Bronchial epithelial cell (primary cell): ENCODE data around the gene RABGAP1L. TPM values are rescaled to one million over a fixed set of nuclear protein-coding genes. Genes with fewer than 3 reads are reported as not detected.
A peak's percentile ranks its signal among the peaks of the same experiment; 100 is the strongest.
"Not testable (repeated sequence)": the region's sequence is repeated elsewhere in the genome, so short reads cannot be mapped to it uniquely, and the experiment has no call there.

Experiments
- DNase-seq: peaks from one replicate; pipeline ENCODE4 v3.0.0-alpha.2; 2010; ENCODE audit warnings: low read depth
- FAIRE-seq: peaks from 2 replicates; lab custom pipeline; 2011; peaks lifted over from hg19 to GRCh38; lab: Jason Lieb, UNC
- H3K27me3 ChIP-seq: 2 replicates; pipeline ENCODE4 v1.5.1; 2011; ENCODE audit warnings: low read length; ENCODE audit not compliant: control insufficient read depth, insufficient read depth
- H3K36me3 ChIP-seq: 2 replicates; pipeline ENCODE4 v1.5.1; 2011; ENCODE audit warnings: low read length; ENCODE audit not compliant: control insufficient read depth, insufficient read depth
- H3K4me3 ChIP-seq: 2 replicates; pipeline ENCODE4 v1.5.1; 2011; ENCODE audit warnings: mild to moderate bottlenecking, low read depth, low read length, control low read depth
- total RNA-seq: library from RNA; depleted of rRNA; stranded (reverse); fragments of >200 nt; gene quantifications from 2 replicates; pipeline ENCODE4 v1.2.1, GENCODE V29; 2014
- TF ChIP-seq, protein P1 (sequence below): IDR thresholded peaks from 2 replicates; pipeline ENCODE4 v1.5.1; 2011; ENCODE audit warnings: mild to moderate bottlenecking, moderate library complexity, low read length, control low read depth, inconsistent platforms; ENCODE audit not compliant: insufficient read depth, severe bottlenecking

The RABGAP1L gene
- total RNA-seq, 1 donor from 2014 or later, result 37.4 TPM

DNA sequence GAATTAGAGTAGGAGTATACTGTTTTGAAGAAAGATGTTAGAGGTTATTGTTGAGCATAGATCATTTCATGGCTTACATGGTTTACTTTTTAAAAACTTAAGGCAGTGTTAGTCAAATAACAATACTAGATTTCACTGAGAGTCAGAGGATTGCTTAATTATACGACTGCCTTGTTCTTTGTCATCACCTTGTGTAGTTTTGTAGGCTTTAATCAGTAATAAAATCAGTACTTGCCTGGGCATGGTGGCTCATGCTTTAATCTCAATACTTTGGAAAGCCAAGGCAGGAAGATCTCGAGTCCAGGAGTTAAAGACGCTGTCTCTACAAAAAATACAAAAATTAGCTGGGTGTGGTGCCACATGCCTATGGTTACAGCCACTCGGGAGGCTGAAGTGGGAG is 247.1 kb downstream of the RABGAP1L start:
- Histone ChIP-seq H3K36me3 (no peaks in the 10 kb centered on the region), H3K27me3 (no peaks in the 10 kb centered on the region), H3K4me3 (no peak overlapping the region)
- DNase-seq (peak; percentile 78), FAIRE-seq (no peak)
- TF ChIP-seq, protein P1, sequence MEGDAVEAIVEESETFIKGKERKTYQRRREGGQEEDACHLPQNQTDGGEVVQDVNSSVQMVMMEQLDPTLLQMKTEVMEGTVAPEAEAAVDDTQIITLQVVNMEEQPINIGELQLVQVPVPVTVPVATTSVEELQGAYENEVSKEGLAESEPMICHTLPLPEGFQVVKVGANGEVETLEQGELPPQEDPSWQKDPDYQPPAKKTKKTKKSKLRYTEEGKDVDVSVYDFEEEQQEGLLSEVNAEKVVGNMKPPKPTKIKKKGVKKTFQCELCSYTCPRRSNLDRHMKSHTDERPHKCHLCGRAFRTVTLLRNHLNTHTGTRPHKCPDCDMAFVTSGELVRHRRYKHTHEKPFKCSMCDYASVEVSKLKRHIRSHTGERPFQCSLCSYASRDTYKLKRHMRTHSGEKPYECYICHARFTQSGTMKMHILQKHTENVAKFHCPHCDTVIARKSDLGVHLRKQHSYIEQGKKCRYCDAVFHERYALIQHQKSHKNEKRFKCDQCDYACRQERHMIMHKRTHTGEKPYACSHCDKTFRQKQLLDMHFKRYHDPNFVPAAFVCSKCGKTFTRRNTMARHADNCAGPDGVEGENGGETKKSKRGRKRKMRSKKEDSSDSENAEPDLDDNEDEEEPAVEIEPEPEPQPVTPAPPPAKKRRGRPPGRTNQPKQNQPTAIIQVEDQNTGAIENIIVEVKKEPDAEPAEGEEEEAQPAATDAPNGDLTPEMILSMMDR, result no peak

GRCh38 chr1:174407665-174408064 is 248.3 kb downstream of the RABGAP1L start:
- H3K36me3 ChIP-seq, result no peaks in the 10 kb centered on the region
- no peak overlapping the region for H3K4me3 ChIP-seq
- TF ChIP-seq, protein P1, result no peak
- no peaks in the 10 kb centered on the region for H3K27me3 ChIP-seq
- FAIRE-seq, result no peak
- no peak for DNase-seq

DNA sequence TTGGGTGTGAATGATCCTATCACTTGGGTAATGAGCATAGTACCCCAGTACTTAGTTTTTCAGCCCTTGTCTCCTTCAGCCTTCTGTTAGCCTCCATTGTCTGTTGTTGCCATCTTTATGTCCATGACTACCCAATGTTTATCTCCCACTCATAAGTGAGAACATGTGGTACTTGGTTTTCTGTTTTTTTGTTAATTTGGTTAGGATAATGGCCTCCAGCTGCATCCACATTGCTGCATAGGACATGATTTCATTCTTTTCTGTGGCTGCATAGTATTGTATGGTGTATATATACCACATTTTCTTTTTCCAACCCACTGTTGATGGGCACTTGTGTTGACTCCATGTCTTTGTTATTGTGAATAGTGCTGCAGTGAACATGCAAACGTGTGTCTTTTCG is 248.8 kb downstream of the RABGAP1L start:
- TF ChIP-seq, protein P1, result no peak
- no peak for FAIRE-seq
- H3K27me3 ChIP-seq, result no peaks in the 10 kb centered on the region
- no peak overlapping the region for H3K4me3 ChIP-seq
- no peak for DNase-seq
- H3K36me3 ChIP-seq, result no peaks in the 10 kb centered on the region

DNA sequence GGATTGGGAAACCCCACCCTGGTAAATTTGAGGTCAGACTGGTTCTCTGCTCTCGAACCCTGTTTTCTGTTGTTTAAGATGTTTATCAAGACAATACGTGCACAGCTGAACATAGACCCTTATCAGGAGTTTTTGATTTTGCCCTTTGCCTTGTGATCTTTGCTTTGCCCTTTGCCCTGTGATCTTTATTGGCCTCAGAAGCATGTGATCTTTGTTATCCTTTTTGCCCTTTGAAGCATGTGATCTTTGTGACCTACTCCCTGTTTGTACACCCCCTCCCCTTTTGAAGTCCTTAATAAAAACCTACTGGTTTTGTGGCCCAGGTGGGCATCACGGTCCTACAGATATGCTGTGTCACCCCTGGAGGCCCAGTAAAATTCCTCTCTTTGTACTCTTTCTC is 250.5 kb downstream of the RABGAP1L start:
- not testable (repeated sequence) for DNase-seq, H3K4me3 ChIP-seq, H3K27me3 ChIP-seq, FAIRE-seq, H3K36me3 ChIP-seq

DNA sequence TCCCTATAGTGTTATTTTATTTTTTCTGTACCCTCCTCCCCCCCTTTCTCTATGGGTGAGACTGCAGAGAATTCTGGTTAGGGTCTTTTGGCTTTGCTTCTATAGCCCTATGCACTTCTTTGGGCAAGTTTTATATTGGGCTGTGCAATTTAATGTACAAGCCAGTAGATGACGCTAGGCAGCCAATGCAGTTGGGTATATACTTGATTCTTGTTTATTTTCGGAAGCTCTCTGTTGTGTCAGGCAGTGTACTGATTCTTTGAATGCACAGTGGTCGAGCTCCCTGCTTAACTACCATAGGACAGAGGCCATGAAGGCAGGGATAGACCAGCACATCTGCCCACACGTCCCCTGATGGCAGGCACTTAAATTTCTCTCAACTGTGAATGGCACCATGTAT is 254.3 kb downstream of the RABGAP1L start:
- H3K27me3 ChIP-seq, result no peaks in the 10 kb centered on the region
- FAIRE-seq (no peak), DNase-seq (no peak)
- no peaks in the 10 kb centered on the region for H3K36me3 ChIP-seq
- H3K4me3 ChIP-seq, result no peak overlapping the region
- TF ChIP-seq, protein P1, result peak; percentile 14

DNA sequence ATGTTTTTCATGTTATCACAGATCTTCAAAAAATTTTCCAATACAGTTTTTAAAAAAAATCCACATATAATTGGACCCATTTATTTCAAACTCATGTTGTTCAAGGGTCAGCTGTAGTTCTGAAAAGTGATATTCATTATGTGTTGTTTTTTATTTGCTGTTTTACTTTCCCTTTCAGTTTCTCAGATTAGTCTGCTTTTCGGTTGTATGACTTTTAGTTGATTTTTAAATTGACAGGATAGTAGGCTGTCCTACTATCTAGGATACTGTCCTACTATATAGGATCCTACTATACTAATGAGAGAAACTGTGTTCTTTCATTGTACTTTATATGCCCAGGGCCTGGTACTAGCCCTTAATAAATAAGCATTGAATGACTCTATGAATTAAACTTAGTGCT is 254.9 kb downstream of the RABGAP1L start:
- no peak for FAIRE-seq
- H3K27me3 ChIP-seq, result no peaks in the 10 kb centered on the region
- DNase-seq, result no peak
- no peaks in the 10 kb centered on the region for H3K36me3 ChIP-seq
- TF ChIP-seq, protein P1, result no peak
- no peak overlapping the region for H3K4me3 ChIP-seq
